NOMO-1 treated with dmso at 0.1 percent for 144 hours (cell line): ENCODE data around the gene SRRM5.
"Not testable (repeated sequence)": the region's sequence is repeated elsewhere in the genome, so short reads cannot be mapped to it uniquely, and the experiment has no call there.

Source experiments
- DNase-seq: peaks from one replicate; lab custom pipeline; 2025; ENCODE audit not compliant: unreplicated experiment; lab: John Stamatoyannopoulos, UW

SRRM5 gene

DNA sequence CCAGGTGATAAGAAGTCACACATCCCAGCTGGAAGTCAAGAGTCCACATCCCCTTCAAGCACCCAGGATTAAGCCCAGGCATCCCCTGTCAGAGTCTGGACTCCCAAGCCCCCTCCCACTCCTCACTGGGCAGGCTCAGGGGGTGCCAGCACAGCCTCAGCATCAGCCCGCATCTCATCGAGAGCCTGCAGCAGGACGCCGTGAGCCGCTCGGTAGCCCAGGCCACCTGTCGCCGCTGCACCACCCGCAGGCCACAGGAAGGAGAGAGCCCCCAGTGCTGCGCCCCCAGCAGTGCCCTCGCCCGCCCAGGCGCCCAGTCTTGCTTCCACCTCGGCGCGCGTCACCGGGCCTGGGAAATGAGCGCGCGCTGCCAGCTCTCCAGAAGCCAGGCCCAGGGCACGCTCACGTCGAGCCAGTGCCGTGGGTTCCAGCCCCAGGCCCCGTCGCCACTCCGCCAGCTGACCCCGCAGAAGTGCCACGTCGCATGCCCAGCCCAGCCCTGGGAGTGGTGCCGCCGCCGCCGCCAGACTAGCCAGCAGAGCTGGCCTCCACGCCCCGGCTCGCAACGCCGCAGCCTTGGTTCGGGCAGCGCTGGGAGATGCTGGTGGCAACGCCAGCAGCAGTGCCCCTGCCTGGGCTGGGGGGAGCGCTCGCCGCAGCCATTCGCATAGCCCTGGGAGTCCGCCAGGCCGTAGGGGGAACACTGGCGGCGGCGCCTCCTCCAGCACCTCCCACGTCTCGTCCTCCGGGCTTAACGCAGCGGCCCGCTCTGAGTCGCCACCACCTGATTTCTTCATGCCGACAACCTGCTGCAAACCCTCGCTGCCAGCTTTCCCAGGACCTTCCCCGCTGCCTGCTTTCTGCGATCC, 19.8 kb upstream of the SRRM5 start:
- no peak for DNase-seq

DNA sequence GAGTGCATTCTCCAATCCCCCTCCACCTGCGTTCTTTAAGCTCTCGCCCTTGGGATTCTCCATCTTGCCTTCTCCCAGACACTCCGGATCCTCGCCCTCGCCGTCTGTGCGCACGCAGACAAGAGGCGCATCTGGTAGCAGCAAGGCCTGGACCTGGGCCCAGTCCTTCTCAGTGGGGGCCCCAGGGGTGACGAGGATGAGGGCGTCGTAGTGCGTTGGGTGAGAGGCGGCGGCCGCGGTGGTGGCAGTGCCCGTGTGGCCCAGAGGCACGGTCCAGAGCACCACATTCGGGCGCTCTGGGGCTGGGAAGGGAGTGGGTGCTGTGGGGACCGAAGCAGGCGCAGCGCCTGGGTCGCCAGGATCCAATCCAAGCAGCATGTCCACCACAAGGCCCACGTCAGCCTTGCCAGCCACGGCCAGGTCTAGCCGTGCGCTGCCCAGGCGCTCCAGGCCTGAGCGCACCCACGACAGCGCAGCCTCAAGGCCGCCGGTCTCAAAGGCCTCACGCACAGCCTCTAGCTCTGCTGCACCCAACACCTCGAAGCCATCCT, 19.0 kb upstream of the SRRM5 start:
- no peak for DNase-seq

- DNase-seq = no peak
Measured at GRCh38 chr19:43594081-43594697, 17.7 kb upstream of the SRRM5 start.

- DNase-seq = peak; percentile 54
Measured at GRCh38 chr19:43594710-43595604, 16.9 kb upstream of the SRRM5 start.

DNA sequence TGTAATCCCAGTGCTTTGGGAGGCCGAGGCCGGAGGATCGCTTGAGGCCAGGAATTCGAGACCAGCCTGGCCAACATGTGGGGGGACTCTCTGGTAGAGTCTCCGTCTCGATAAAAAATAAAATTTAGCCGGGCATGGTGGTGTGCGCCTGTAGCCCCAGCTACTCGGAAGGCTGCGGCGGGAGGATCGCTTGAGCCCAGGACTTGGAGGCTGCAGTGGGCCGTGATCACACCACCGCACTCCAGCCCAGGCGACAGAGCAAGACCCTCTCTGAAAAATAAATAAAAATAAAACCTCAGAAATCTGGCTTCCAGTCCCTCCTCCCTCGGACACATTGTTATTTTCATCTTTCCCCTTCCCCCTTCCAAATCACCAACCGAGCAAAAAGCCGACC, 16.3 kb upstream of the SRRM5 start:
- DNase-seq = no peak

DNA sequence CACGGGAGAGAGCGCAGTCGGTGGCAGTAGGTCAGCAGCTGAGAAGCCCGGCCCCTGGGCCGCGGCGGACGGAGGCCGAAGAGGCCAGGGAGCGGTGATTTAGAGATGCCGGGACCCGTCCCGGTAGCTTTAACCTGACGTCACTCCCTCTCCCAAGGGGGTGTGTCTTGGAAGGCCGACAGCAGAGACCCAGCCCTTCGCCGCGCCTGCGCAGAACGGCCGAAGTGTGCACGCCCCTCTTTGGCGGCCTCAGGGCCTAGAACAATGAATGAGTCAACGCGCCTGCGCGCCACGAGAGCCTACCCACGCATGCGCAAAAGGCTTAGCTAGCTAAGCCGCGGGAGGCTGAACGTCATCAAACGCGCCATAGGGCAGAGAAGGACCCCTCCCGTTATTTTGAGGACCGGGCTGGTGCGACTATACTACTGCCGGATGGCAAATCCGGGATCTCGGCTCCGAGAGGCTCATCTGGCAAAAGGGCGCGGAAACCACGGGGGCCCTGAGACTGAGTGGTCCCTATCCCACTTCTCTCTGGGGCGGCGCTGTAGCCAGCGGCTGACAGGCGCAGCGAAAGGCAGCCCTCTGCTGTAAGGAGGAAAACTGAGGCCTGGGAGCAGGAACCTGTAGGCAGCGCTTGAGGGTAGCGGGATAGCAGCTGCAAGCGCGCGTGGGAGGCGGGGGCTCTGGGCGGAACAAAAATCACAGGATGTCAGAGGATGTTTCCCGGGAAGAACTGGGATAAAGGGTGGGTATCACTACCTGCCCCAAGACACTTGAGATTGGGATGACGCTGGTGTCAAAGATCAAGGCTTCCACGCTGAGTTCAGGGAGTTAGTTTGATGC, 15.7 kb upstream of the SRRM5 start, which contains the start of the genes IRGQ and ZNF576:
TSS of gene IRGQ (minus strand) at position 136 of the 843 bp plus-strand sequence. CDS start 796 bp downstream, outside the sequence.
TSS of gene ZNF576 (plus strand) at position 597 of the 843 bp plus-strand sequence. CDS start 514 bp downstream, outside the sequence.
- DNase-seq = peak; percentile 98

DNA sequence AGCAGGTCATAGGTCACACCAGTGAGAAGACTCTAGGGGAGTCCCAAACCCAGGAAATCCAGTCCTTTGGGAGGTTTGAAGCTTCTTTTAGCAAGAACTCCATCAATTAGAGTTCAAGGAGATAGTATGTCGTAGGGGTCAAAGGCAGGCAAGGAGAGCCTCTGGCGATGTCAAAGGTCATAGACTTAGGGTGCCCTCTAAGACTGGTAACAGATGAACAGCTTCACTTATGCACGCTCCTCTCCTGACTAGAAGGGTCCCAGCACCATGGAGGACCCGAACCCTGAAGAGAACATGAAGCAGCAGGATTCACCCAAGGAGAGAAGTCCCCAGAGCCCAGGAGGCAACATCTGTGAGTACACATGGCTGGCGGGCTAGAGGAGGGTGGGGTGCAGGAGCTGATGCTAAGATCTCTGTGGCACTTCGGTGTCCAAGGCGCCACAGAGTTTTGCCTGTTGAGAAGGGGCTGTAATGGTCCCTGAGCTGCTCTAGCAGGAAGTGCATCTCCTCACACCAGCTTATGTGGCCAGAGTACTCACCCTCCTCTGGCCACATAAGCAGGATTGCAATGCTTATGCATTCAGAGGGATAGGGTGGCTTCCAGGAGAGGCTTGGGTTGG, 14.9 kb upstream of the SRRM5 start:
- DNase-seq = no peak

GRCh38 chr19:43597876-43598275, 14.0 kb upstream of the SRRM5 start:
- DNase-seq = no peak

- no peak for DNase-seq
Measured at GRCh38 chr19:43598445-43599240, 13.2 kb upstream of the SRRM5 start.

GRCh38 chr19:43599635-43600295, 12.1 kb upstream of the SRRM5 start:
- no peak for DNase-seq

DNA sequence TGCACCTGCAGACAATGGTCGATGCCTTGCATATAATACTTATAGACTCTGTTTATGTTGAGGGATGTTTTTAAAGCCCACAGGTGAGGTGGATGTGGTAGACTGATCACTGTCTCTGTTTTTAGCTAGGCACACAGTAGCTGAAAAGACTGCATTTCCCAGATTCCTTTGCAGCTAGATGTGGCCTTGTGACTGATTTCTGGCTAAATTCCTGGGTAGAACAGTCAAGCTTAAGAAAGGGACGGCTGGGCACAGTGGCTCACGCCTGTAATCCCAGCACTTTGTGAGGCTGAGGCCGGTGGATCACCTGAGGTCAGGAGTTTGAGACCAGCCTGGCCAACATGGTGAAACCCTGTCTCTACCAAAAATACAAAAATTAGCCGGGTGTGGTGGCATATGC, 11.6 kb upstream of the SRRM5 start:
- DNase-seq = not testable (repeated sequence)

DNA sequence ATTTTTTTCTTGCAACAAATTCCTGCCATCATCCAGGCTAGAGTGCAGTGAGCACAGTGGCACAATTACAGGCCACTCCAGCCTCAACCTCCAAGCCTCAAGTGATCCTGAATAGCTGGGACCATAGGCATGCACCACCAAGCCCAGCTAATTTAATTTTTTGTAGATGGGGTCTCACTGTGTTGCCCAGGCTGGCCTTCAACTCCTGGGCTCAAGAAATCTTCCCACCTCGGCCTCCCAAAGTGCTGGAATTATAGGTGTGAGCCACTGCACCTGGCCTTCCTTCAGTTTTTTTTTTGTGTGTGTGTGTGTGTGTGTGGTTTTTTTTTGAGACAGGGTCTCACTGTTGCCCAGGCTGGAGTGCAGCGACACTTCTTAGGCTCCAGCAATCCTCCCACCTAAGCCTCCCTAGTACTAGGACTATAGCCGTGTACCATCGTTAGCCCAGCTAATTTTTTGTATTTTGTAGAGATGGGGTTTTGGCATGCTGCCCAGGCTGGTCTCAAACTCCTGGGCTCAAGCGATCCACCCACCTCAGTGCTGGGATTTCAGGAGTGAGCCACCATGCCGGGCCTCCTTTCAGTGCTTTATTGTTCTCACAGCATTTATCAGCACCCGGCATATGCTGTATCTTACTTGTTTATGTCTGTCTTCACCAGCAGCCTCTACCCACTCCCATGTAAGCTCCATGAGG, 5.9 kb upstream of the SRRM5 start:
- DNase-seq = no peak

- no peak for DNase-seq
Measured at GRCh38 chr19:43606569-43607229, 5.2 kb upstream of the SRRM5 start.

DNA sequence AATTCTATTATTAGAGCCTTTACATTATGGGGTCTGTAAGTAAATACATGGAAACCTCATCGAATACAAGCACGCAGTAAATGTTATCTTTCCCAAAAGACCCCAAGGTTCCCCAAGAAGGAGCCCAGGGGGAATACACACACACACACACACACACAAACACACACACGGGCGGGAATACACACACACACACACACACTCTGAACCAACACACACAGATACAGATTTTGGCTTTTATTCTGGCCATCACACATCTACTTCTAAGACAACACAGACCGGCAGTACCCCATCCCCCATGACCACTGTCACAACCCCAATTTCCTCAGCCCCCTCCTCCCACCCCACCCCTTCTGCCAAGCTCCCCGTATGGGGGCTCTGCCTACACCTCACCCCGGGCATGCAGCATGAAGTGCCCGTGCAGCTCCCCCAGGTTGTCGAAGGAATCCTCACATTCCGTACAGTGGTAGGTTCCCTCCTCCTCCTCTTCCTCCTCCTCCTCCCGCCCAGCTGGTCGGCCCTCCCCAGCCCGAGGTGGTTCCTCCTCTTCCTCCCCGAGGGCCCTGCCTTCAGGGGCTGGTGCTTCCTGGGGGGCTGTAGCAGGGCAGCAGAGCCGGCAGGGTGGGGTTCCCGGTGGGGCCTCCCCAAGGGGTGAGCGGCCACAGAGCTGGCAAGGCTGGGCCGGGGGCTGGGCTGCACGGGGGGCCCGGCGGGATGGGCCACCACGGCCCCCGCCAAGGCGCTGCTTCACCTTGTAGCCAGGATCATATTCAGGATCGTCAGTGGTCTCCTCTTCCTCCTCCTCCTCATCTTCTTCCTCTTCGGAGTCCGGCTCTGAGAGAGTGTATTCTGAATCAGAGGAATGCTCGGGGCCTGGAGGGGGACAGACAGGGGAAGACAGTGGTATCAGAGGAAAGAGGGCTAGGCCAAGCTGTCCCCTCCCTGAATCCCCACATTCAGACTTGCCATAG, 4.4 kb upstream of the SRRM5 start:
- no peak for DNase-seq

DNA sequence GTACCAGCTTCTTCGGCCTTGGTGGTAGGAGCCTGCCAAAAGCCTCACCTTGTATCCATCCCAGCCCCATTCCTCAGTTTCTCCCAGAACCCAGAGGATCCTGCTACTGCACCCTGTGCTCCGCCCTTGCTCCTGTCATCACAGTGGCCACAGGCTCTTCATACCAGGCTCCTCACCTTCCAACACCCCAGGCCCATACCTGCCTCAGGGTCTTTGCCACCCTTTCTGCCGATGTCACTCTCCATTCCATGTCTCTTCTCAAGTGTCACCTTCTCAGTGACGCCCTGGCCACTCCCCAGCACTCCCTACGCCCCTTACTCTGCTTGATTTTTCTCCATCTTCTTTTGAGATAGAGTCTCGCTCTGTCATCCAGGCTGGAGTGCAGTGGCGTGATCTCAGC, 2.0 kb upstream of the SRRM5 start:
- DNase-seq = no peak

DNA sequence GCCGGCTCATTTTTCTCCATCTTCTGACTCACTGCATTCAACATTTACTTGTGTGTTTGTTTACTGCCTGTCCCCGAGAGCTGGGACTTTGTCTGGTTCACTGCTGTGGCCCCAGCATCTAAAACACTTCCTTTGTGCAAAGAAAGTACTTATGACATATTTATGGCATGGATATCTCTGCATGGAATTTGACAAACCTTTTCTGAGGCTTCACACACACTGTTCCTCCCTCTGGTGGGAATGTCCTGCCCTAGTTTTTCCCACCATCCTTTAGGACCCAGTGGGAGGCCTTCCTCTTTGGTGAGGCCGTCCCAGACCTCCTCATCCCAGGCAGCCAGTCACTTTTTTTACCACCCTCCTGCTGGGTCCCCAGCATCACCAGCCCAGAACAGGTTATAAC, 1.4 kb upstream of the SRRM5 start:
- no peak for DNase-seq
